Measurements from ENCODE around the gene USP54. TPM values are rescaled to one million over a fixed set of nuclear protein-coding genes. Genes with fewer than 3 reads are reported as not detected.
"Not testable (repeated sequence)": the region's sequence is repeated elsewhere in the genome, so short reads cannot be mapped to it uniquely, and the experiment has no call there.

The USP54 gene
- total RNA-seq, 4 donors from 2014 or later = 109 to 168 (median 114) TPM

- Histone ChIP-seq H3K4me3 (peak overlapping the region; percentile 65 to 95 (median 72)), H3K9me3 (no peaks in the 10 kb centered on the region), H3K27ac (peak overlapping the region; percentile 88 to 91 (median 90)), H3K4me1 (peaks cover 0 to 46% (median 16%) of the 10 kb centered on the region in 4 donors), H3K36me3 (no peaks in the 10 kb centered on the region), H3K27me3 (no peaks in the 10 kb centered on the region)
- no peak for TF ChIP-seq CTCF (IDR thresholded peaks at IDR 0.05)
- TF ChIP-seq EP300 (IDR thresholded peaks at IDR 0.05; ENCODE audit: low read depth) = no peak
- peak; percentile 64 for TF ChIP-seq POLR2A (IDR thresholded peaks at IDR 0.05)
- peak; percentile 47 to 79 (median 75) for TF ChIP-seq POLR2AphosphoS5 (IDR thresholded peaks at IDR 0.05)
- DNase-seq = peak; percentile 97
- 1 to 5% methylated on average over 4 to 42 of the region's 42 CpGs for WGBS, 2 donors (ENCODE audit: low coverage in 1 of 2)
- intact Hi-C loops (cut with DNase I; ENCODE audit: low total_unique reads) (no loop called here), in situ Hi-C loops (cut with MboI; ENCODE audit: low pct_ligation_motif_present in 1 of 4, low pct_unique_long_range_greater_than_20kb in 1 of 4, low sequenced_read_pairs in 3 of 4) (loop anchor here in 1 of 4 donors (25.0 kb wide), 1 partner anchor 364 kb away; the partner anchor contains the start of gene MRPS16)
Observed at GRCh38 chr10:73625884-73626752, 35.0 kb upstream of the USP54 start.

DNA sequence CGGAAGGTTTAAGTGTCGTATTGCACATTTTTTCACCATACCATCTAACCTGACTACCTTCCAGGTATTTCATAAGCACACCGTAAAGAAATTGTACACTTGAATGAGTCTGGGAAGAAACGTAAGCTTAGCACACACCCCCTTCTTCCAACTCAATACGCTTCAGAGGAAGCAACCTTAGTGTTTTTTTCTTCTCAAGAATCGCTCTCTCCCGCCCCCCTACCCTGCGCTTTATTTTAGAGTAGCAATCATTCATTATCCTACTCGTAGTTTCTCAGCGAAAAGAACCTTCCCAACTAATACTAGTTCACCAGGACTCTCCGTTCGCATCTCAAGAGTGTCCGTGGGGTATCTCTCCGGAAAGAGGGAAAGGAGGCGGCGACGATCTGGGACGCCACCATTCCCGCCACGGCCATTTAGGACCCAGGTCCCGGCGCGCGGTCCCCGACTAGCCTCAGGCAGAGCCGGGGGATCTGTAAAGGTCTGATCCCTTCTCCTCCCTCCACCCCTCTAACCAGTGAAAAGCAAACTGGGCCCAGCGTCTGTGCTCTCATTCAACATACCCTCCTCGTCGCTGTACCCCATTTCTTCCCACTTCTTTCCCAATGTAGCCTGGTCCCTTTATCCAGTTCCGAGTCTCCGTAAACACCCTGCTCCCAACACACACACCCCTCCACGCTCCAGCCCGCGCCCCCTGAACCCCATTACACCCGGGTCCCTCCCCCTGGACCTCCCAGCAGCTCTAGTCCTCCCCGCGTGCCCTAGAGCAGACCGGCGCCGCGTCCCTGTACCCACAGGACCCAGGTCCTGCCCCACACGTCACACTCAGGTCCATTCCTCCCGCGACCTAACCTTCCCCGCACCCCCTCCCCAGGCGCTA is 34.1 kb upstream of the USP54 start:
- 1 to 2% methylated on average over 19 to 46 of the region's 46 CpGs for WGBS, 2 donors (ENCODE audit: low coverage in 1 of 2)
- intact Hi-C loops (cut with DNase I; ENCODE audit: low total_unique reads) = no loop called here

DNA sequence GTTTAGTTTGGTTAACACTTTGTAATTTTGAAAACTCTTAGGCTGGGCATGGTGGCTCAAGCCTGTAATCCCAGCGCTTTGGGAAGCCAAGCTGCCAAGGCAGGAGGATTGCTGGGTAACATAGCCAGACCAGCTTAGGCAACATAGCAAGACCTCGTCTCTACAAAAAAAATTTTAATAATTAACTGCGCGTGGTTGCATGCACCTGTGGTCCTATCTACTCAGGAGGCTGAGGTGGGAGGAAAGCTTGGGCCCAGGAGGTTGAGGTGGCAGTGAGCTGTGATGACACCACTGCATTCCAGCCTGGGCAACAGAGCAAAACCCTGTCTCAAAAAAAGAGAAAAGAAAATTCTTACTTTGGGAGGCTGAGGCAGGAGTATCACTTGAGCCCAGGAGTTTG is 31.9 kb upstream of the USP54 start:
- H3K36me3 ChIP-seq = no peaks in the 10 kb centered on the region
- no peak overlapping the region for H3K4me3 ChIP-seq
- 83 to 91% methylated on average over 4 of the region's 4 CpGs for WGBS, 2 donors (ENCODE audit: low coverage in 1 of 2)
- intact Hi-C loops (cut with DNase I; ENCODE audit: low total_unique reads) = no loop called here
- TF ChIP-seq EP300 (IDR thresholded peaks at IDR 0.05; ENCODE audit: low read depth) = no peak
- TF ChIP-seq POLR2AphosphoS5 (IDR thresholded peaks at IDR 0.05) = no peak
- TF ChIP-seq POLR2A (IDR thresholded peaks at IDR 0.05) = no peak
- no peak for TF ChIP-seq CTCF (IDR thresholded peaks at IDR 0.05)
- H3K9me3 ChIP-seq = no peaks in the 10 kb centered on the region
- DNase-seq = no peak
- H3K27me3 ChIP-seq = no peaks in the 10 kb centered on the region
- peaks cover 0 to 51% (median 19%) of the 10 kb centered on the region in 4 donors for H3K4me1 ChIP-seq
- no peak overlapping the region for H3K27ac ChIP-seq
- in situ Hi-C loops (cut with MboI; ENCODE audit: low pct_ligation_motif_present in 1 of 4, low pct_unique_long_range_greater_than_20kb in 1 of 4, low sequenced_read_pairs in 3 of 4) = no loop called here

More for the DNA sequence above, 34.1 kb upstream of the USP54 start:
- DNase-seq = peak; percentile 32
- Histone ChIP-seq H3K27ac (peak overlapping the region; percentile 88 to 91 (median 90)), H3K27me3 (no peaks in the 10 kb centered on the region), H3K4me1 (peaks cover 0 to 55% (median 16%) of the 10 kb centered on the region in 4 donors), H3K36me3 (no peaks in the 10 kb centered on the region), H3K4me3 (peak overlapping the region; percentile 65 to 95 (median 72)), H3K9me3 (no peaks in the 10 kb centered on the region)
- in situ Hi-C loops (cut with MboI; ENCODE audit: low pct_ligation_motif_present in 1 of 4, low pct_unique_long_range_greater_than_20kb in 1 of 4, low sequenced_read_pairs in 3 of 4) = loop anchor here in 1 of 4 donors (25.0 kb wide), 1 partner anchor 363 kb away; the partner anchor contains the start of gene MRPS16
- TF ChIP-seq EP300 (IDR thresholded peaks at IDR 0.05; ENCODE audit: low read depth) = no peak
- no peak for TF ChIP-seq POLR2AphosphoS5 (IDR thresholded peaks at IDR 0.05)
- no peak for TF ChIP-seq CTCF (IDR thresholded peaks at IDR 0.05)
- TF ChIP-seq POLR2A (IDR thresholded peaks at IDR 0.05) = no peak

GRCh38 chr10:73620974-73621373 is 29.8 kb upstream of the USP54 start:
- H3K36me3 ChIP-seq; H3K27me3 ChIP-seq; H3K9me3 ChIP-seq; DNase-seq; H3K4me3 ChIP-seq; intact Hi-C loops (cut with DNase I; ENCODE audit: low total_unique reads); in situ Hi-C loops (cut with MboI; ENCODE audit: low pct_ligation_motif_present in 1 of 4, low pct_unique_long_range_greater_than_20kb in 1 of 4, low sequenced_read_pairs in 3 of 4): not testable (repeated sequence)
- 34 to 75% methylated on average over 4 to 12 of the region's 12 CpGs for WGBS, 2 donors (ENCODE audit: low coverage in 1 of 2)
- peak overlapping the region; percentile 26 to 49 (median 34) for H3K27ac ChIP-seq
- H3K4me1 ChIP-seq = peaks cover 0 to 33% (median 7%) of the 10 kb centered on the region in 4 donors

GRCh38 chr10:73617143-73617542 is 26.0 kb upstream of the USP54 start:
- H3K9me3 ChIP-seq; intact Hi-C loops (cut with DNase I; ENCODE audit: low total_unique reads); H3K36me3 ChIP-seq; H3K27me3 ChIP-seq; in situ Hi-C loops (cut with MboI; ENCODE audit: low pct_ligation_motif_present in 1 of 4, low pct_unique_long_range_greater_than_20kb in 1 of 4, low sequenced_read_pairs in 3 of 4); H3K4me3 ChIP-seq; DNase-seq; H3K27ac ChIP-seq: not testable (repeated sequence)
- peaks cover 0 to 23% (median 3%) of the 10 kb centered on the region in 4 donors for H3K4me1 ChIP-seq
- 94 to 97% methylated on average over 8 of the region's 8 CpGs for WGBS, 2 donors (ENCODE audit: low coverage in 1 of 2)
